NCI-H1417 (cell line): ENCODE results near the gene GARIN1A.
A peak's percentile ranks its signal among the peaks of the same experiment; 100 is the strongest.
"Not testable (repeated sequence)": the region's sequence is repeated elsewhere in the genome, so short reads cannot be mapped to it uniquely, and the experiment has no call there.

ENCODE experiments used
- DNase-seq, 3 experiments: peaks; one replicate each; lab custom pipeline; 2025; lab: John Stamatoyannopoulos, UW

The GARIN1A gene

GRCh38 chr7:128683270-128683669 lies 11.2 kb downstream of the GARIN1A start:
- DNase-seq: not testable (repeated sequence)

GRCh38 chr7:128683738-128684137 lies 11.6 kb downstream of the GARIN1A start:
- not testable (repeated sequence) for DNase-seq

DNA sequence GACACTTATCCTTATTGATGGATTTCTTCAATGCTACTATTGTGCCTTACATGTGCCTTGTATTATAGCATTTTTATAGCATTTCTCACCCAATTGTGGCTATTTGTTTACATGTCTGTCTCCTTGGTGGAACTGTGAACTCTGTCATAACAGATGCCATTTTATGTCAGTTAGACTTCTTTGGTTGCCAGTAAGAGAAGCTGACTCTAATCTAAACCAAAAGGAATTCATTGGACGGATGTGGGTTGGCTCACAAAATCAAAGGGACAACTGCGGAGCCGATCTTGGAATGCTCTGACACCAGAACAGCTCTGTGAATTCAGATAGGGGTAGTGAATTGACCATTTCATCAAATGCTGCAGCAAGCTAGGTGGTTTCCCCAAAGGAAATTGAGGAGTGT lies 15.0 kb downstream of the GARIN1A start:
- DNase-seq: no peak

GRCh38 chr7:128688492-128688891 lies 16.4 kb downstream of the GARIN1A start:
- DNase-seq: no peak

GRCh38 chr7:128689161-128689935 lies 17.3 kb downstream of the GARIN1A start:
- DNase-seq: not testable (repeated sequence)

DNA sequence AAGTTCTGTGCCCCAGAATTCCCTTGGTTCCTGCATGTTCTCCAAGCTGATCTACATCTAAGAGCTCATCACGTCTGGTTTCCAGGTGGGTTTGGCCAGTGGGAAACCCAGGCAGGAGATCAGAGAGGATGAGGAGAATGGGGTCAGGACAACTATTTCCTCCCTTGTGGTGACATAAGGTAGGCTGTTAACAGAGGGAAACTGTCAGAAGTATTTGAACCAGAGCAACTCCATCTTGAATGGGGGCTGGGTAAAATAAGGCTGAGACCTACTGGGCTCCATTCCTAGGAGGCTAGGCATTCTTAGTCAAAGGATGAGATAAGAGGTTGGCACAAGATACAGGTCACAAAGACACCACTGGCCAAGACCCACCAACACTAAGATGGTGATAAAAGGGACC lies 19.1 kb downstream of the GARIN1A start:
- no peak for DNase-seq

DNA sequence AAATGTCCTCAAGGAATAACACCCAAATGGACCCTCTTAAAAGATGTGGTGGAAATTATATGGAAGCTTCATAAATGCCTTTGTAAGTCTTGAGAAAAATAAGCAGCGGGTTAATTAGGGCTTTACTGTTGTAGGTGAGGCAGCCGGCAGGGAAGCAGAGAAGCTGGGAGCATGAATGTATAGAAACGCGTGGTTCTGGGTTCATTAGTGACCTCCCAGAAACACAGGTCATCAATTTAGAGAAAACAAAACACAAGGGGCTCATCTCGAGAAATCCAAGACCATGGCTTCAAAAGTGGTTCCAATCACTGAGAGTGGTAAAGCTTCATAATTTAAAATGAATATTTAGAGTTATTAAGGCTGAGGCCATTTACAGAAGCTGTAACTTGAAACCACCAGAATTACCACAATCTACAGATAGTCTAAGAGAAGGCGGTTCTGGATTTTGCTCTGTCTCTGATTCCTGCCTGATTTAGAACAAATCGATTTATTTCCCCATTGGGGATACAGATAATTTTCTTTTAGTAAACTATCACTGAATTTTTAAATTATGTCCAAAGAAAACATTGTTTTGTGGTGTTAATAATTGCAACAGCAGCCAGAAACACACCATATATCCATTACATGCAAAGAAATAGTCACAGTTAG lies 20.7 kb downstream of the GARIN1A start:
- DNase-seq: peak in 1 of 3 experiments; percentile 55

GRCh38 chr7:128693373-128694015 lies 21.4 kb downstream of the GARIN1A start:
- DNase-seq: no peak

- DNase-seq: no peak
Measured at GRCh38 chr7:128694738-128695137, 22.6 kb downstream of the GARIN1A start.

DNA sequence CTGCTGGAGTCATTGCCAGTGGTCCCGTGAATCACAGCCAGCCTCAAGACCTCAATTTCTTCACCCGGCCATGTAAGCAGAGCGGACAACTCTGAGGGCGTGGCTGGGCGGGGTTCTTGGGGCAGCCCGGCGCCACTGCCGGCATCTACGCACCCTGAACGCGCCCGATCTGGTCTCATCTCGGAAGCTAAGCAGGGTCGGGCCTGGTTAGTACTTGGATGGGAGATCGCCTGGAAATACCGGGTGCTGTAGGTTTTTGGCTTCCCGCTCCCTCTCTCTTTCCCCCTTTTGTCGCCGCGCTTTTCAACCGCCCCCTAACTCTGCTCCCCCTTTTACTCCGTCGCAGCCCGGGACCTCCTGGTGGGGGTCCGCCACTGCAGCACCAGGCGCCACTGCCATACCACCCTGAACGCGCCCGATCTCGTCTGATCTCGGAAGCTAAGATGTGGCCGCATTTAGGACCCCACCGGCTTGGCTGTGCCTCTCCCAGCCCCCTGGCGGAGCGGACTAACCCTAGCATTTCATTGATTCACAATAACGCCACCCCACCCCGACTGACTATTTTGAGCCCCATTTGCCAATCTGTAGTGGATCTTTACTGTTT lies 25.3 kb downstream of the GARIN1A start:
- no peak for DNase-seq

GRCh38 chr7:128699196-128699712 lies 27.2 kb downstream of the GARIN1A start:
- no peak for DNase-seq

DNA sequence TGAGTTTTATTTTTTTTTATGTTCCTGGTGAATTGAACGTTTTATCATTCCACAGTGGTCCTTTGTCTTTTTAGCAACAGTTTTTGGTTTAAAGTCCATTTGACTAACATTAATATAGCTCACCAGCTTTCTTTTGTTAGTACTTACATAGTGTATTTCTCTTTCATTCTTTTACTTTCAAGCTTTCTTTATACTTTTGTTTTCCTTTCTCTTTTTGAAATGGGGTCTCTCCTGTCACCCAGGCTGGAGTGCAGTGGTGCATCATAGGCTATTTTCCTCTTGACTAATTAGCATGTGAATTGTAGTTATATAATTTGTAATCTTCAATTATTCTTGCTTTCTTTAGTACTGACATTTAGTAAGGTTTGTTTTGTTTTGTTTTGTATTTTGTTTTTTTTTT lies 27.8 kb downstream of the GARIN1A start:
- no peak for DNase-seq

DNA sequence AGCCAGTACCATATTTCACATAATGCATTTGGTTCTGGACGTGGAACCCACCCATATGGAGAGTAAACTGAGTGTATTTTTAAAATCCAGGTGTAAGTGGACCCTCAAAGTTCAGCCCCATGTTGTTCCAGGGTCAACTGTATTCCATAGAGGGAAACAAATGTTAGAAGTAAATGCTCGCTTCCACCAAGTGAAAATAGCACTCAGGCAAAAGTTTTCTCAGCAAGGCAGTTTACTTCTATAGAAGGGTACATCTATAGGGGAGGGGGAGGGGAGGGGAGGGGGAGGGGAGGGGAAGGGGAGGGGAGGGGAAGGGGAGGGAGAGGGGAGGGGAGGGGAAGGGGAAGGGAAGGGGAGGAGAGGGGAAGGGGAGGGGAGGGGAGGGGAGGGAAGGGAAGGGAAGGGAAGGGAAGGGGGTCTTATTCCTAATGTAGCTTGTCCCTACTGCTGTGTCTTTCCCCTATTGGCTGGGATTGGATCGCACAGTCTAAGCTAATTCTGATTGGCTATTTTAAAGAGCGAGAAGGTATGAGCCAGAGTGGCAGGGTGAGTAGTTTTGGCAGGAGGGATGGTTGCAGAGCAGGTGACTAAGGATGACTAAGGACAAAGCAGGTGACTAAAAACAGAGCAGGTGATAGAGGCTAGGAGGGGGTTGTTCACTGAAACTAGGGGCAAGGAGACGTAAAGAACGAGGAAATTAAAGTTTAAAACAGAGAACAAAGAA lies 29.1 kb downstream of the GARIN1A start:
- no peak for DNase-seq

GRCh38 chr7:128703609-128704241 lies 31.6 kb downstream of the GARIN1A start:
- no peak for DNase-seq

- DNase-seq: peak in 1 of 3 experiments; percentile 29
Measured at GRCh38 chr7:128705891-128706333, 33.8 kb downstream of the GARIN1A start.

GRCh38 chr7:128707752-128708151 lies 35.7 kb downstream of the GARIN1A start:
- no peak for DNase-seq

GRCh38 chr7:128708235-128708634 lies 36.1 kb downstream of the GARIN1A start:
- no peak for DNase-seq

DNA sequence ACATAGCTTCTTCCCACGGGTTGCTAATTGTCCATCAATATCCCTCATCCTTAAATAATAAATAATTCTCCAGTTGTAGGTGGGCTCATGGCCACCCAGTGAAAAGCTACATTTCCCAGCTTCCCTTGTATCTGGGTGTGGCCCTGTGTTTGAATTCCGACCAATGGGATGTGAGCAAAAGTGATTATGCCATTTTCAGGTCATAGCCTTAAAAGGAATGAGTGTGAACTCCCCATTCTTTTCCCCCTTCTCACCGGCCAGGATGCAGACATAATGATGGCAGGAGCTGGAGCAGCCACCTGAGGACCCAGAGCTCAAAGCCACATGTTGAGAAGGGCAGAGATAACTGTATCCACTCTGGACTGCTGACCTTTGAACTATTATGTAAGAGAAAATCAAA lies 36.7 kb downstream of the GARIN1A start:
- DNase-seq: no peak

GRCh38 chr7:128710481-128710880 lies 38.4 kb downstream of the GARIN1A start:
- DNase-seq: no peak

DNA sequence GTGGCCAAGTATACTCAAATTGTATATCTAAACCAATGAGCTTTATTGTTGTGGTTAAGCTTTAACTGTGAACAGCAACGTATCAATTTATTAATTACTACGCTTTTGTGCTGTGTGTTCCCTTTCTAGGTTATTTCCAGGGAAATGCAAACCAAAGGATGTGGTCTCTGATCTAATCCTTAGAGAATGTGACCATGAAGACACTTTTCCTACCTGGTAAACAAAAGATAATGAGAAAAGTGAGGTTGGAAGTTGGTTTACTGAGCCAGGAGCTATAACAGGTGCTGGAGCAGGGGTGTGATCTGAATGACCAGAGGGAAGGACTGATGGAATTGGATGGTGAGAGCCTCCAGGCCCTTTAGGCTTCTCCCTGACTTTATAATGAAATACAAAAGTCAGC lies 41.7 kb downstream of the GARIN1A start:
- no peak for DNase-seq
